DND-41 (cell line): ENCODE results near the gene RAB43.

Experiments used
- ATAC-seq: fragments of 200-7000 bp; cut with Tn5 transposase; 3 replicates; pipeline ENCODE4 v1.9.1; 2021; ENCODE audit warnings: low read depth; ENCODE audit not compliant: insufficient read depth
- DNase-seq: peaks from one replicate; pipeline ENCODE4 v3.0.0-alpha.2; 2020
- H2AFZ ChIP-seq: 2 replicates; pipeline ENCODE4 v1.6.0; 2012; ENCODE audit warnings: low read depth, low read length
- H3K27ac ChIP-seq: 2 replicates; pipeline ENCODE4 v1.5.1; 2012; ENCODE audit warnings: low read length, inconsistent platforms
- H3K27me3 ChIP-seq: fragments of 200-600 bp; sonication (generic); 2 replicates; pipeline ENCODE4 v1.6.0; 2012; ENCODE audit warnings: low read length, mild to moderate bottlenecking, inconsistent platforms; ENCODE audit not compliant: insufficient read depth, poor library complexity
- H3K36me3 ChIP-seq: 2 replicates; pipeline ENCODE4 v1.5.1; 2012; ENCODE audit warnings: low read length, inconsistent platforms; ENCODE audit not compliant: insufficient read depth
- H3K4me1 ChIP-seq: 2 replicates; pipeline ENCODE4 v1.5.1; 2012; ENCODE audit warnings: mild to moderate bottlenecking, low read length; ENCODE audit not compliant: insufficient read depth
- H3K4me2 ChIP-seq: 2 replicates; pipeline ENCODE4 v1.6.0; 2012; ENCODE audit warnings: mild to moderate bottlenecking, moderate library complexity, low read length, inconsistent platforms; ENCODE audit not compliant: insufficient read depth
- H3K4me3 ChIP-seq, 2 experiments: fragments of 200-600 bp in 1 of 2; shearing (Covaris generic) in 1 of 2; 2 replicates each; pipeline ENCODE4 v1.5.1; 2012 to 2016; ENCODE audit warnings: inconsistent platforms in 2 of 2, low read length in 2 of 2, mild to moderate bottlenecking in 2 of 2, low read depth in 1 of 2, moderate library complexity in 1 of 2
- H3K79me2 ChIP-seq: 2 replicates; pipeline ENCODE4 v1.6.0; 2012; ENCODE audit warnings: low read length, inconsistent platforms; ENCODE audit not compliant: insufficient read depth
- H3K9ac ChIP-seq: 2 replicates; pipeline ENCODE4 v1.6.0; 2012; ENCODE audit warnings: low read depth, mild to moderate bottlenecking, inconsistent platforms, low read length, moderate library complexity
- H3K9me3 ChIP-seq: 2 replicates; pipeline ENCODE4 v1.5.1; 2012; ENCODE audit warnings: low read length, moderate library complexity, mild to moderate bottlenecking, inconsistent platforms; ENCODE audit not compliant: insufficient read depth, severe bottlenecking
- H4K20me1 ChIP-seq: 2 replicates; pipeline ENCODE4 v1.6.0; 2012; ENCODE audit warnings: low read length; ENCODE audit not compliant: insufficient read depth
- EZH2 ChIP-seq: IDR thresholded peaks from 3 replicates; pipeline ENCODE4 v1.6.1; 2012; ENCODE audit warnings: borderline replicate concordance, low read depth, mild to moderate bottlenecking, moderate library complexity, low read length, inconsistent platforms; ENCODE audit not compliant: severe bottlenecking
- TF ChIP-seq, protein P1 (sequence below): IDR thresholded peaks from 2 replicates; pipeline ENCODE4 v1.5.1; 2012; ENCODE audit warnings: borderline replicate concordance, low read length, moderate library complexity, mild to moderate bottlenecking; ENCODE audit not compliant: poor library complexity, severe bottlenecking; ENCODE audit errors: extremely low read depth

The RAB43 gene

GRCh38 chr3:129060276-129061022 lies 61.2 kb downstream of the RAB43 start, which contains the start of gene GP9:
Gene GP9 (plus strand): TSS chr3:129060779. CDS start chr3:129061740, 961 bp downstream.
- H3K27me3 ChIP-seq = no peaks in the 10 kb centered on the region
- DNase-seq (no peak), ATAC-seq (no peak)
- H4K20me1 ChIP-seq = no peaks in the 10 kb centered on the region
- no peak within 1 kb of the TSS for H3K4me2 ChIP-seq
- TF ChIP-seq, protein P1, sequence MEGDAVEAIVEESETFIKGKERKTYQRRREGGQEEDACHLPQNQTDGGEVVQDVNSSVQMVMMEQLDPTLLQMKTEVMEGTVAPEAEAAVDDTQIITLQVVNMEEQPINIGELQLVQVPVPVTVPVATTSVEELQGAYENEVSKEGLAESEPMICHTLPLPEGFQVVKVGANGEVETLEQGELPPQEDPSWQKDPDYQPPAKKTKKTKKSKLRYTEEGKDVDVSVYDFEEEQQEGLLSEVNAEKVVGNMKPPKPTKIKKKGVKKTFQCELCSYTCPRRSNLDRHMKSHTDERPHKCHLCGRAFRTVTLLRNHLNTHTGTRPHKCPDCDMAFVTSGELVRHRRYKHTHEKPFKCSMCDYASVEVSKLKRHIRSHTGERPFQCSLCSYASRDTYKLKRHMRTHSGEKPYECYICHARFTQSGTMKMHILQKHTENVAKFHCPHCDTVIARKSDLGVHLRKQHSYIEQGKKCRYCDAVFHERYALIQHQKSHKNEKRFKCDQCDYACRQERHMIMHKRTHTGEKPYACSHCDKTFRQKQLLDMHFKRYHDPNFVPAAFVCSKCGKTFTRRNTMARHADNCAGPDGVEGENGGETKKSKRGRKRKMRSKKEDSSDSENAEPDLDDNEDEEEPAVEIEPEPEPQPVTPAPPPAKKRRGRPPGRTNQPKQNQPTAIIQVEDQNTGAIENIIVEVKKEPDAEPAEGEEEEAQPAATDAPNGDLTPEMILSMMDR = no peak
- no peak for TF ChIP-seq EZH2
- no peaks in the 10 kb centered on the region for H3K79me2 ChIP-seq
- no peaks in the 10 kb centered on the region for H3K9me3 ChIP-seq
- H2AFZ ChIP-seq = no peak within 1 kb of the TSS
- no peaks in the 10 kb centered on the region for H3K36me3 ChIP-seq
- H3K9ac ChIP-seq = no peak within 1 kb of the TSS
- no peak within 1 kb of the TSS for H3K4me3 ChIP-seq
- no peak within 1 kb of the TSS for H3K27ac ChIP-seq
- H3K4me1 ChIP-seq = no peaks in the 10 kb centered on the region

DNA sequence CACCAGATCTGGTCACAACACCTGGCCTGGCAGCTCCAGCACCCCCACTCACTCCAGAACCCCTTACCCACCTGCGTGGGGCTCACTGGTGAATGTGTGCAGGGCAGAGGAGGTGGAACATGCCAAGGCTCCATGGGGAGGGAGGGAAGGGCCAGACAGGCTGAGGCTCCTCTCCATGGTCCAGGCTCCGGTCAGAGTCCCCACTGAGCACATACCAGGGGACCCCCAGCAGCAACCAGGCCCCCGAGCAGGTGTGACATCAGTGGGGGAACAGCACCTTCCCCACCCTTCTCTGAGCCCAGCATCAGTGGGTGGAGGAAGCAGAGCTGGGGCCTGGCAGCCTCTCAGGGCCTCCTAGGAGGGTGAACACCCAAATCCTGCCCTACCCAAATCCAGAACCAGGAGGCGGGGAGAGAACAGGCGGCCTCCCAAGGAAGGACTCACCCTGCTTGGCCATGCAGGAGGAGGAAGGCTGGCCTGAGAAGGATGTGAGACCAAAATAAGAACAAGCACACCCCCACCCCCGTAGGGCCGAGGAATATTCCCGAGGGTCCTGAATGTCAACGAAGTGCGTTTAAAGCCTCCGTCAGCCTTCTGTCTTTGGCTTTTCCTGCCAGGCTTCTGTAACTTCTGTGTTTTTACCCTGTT lies 62.2 kb downstream of the RAB43 start:
- ATAC-seq = no peak
- Histone ChIP-seq H3K9ac (no peak overlapping the region), H3K9me3 (no peaks in the 10 kb centered on the region), H3K4me2 (no peak overlapping the region), H3K79me2 (no peaks in the 10 kb centered on the region), H3K4me1 (no peaks in the 10 kb centered on the region), H3K27ac (no peak overlapping the region), H3K4me3 (no peak overlapping the region), H3K27me3 (no peaks in the 10 kb centered on the region), H4K20me1 (no peaks in the 10 kb centered on the region), H2AFZ (no peak overlapping the region), H3K36me3 (no peaks in the 10 kb centered on the region)
- TF ChIP-seq, protein P1 = no peak
- no peak for TF ChIP-seq EZH2
- no peak for DNase-seq

GRCh38 chr3:129058441-129059200 lies 63.0 kb downstream of the RAB43 start:
- H3K9ac ChIP-seq = no peak overlapping the region
- no peaks in the 10 kb centered on the region for H3K79me2 ChIP-seq
- no peaks in the 10 kb centered on the region for H4K20me1 ChIP-seq
- H3K27me3 ChIP-seq = no peaks in the 10 kb centered on the region
- ATAC-seq (no peak), DNase-seq (no peak)
- H3K9me3 ChIP-seq = no peaks in the 10 kb centered on the region
- H2AFZ ChIP-seq = no peak overlapping the region
- peaks cover 4% of the 10 kb centered on the region for H3K4me1 ChIP-seq
- H3K4me2 ChIP-seq = no peak overlapping the region
- TF ChIP-seq, protein P1 = no peak
- no peak for TF ChIP-seq EZH2
- H3K36me3 ChIP-seq = no peaks in the 10 kb centered on the region
- H3K4me3 ChIP-seq = no peak overlapping the region
- no peak overlapping the region for H3K27ac ChIP-seq
